Left ventricle myocardium superior (tissue), 1 donor: ENCODE data around the gene OR56A1. TPM values are rescaled to one million over a fixed set of nuclear protein-coding genes. Genes with fewer than 3 reads are reported as not detected.

Experiments
- ATAC-seq: fragments of 200-7000 bp; cut with Tn5 transposase; one replicate; pipeline ENCODE4 v1.9.1; 2020; ENCODE audit warnings: mild to moderate bottlenecking, moderate library complexity
- DNase-seq: peaks from one replicate; pipeline ENCODE4 v3.0.0-alpha.2; 2020
- intact Hi-C: fragments of 100-400 bp; cut with micrococcal nuclease; formaldehyde crosslinking; loops from one replicate; pipeline ENCODE4 v1.11.0; 2022
- total RNA-seq: library from RNA; stranded (reverse); fragmentation: NEBNext Ultra II Directional; extraction: Animal tissue kit (Norgen Biotek cat#: 25700); gene quantifications from one replicate; pipeline ENCODE4 v1.2.1, GENCODE V29; 2021
- donor health status: DM: no; HTN: yes; CAD: no; lungs with severe emphysema.

The OR56A1 gene
- total RNA-seq, 1 donor from 2014 or later: not detected

GRCh38 chr11:5992604-5993251, 37.8 kb downstream of the OR56A1 start:
- intact Hi-C loops: no loop called here
- ATAC-seq: no peak
- DNase-seq: no peak

- ATAC-seq (no peak), DNase-seq (no peak)
- intact Hi-C loops: no loop called here
These were observed 38.4 kb downstream of the OR56A1 start for GRCh38 chr11:5992150-5992549.

DNA sequence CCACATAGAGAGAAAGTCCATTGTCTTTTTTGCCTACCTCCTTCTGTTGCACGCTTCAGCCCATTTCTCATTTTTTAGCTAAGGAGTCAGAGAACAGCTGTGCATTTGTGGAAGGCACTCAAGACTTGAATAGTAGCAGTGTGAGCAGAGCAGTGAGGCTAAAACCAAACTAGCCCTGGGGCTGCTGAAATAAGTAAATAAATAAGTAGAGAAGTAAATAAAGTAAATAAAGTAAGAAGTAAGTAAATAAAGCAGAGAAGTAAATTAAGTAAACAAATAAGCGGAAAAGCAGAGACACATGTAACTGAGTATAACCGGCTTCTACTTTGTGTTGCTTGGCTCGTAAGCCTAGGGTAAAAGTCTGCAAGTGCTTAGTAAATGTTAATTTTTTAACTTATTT, 41.4 kb downstream of the OR56A1 start:
- intact Hi-C loops: no loop called here
- ATAC-seq: no peak
- no peak for DNase-seq

- DNase-seq: no peak
- no peak for ATAC-seq
- intact Hi-C loops: no loop called here
These were observed 43.7 kb downstream of the OR56A1 start, which contains the start of gene OR52L1 for GRCh38 chr11:5986885-5987284. Gene OR52L1, minus strand, starts transcription at chr11:5986985. Its CDS starts 55 bp downstream, at chr11:5986930.

DNA sequence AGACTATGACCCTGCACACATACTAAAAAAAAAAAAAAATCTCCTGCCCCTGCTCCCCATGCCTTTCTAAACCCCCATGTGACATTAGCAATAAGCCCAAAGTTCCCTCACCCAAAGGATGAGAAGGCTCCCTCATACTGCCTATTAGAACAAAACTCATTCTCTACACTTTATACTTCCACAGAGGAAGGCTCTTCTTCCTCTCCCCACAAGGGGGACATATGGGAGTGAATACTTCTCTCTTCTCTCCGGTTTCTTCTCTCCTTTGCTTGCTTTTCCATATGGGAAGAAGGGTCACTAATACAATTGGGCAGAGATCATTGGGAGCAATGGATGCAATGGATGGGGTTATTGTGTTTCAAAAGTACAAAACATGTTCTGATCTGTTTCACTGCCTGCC, 47.1 kb downstream of the OR56A1 start:
- DNase-seq: no peak
- no peak for ATAC-seq
- intact Hi-C loops: no loop called here

DNA sequence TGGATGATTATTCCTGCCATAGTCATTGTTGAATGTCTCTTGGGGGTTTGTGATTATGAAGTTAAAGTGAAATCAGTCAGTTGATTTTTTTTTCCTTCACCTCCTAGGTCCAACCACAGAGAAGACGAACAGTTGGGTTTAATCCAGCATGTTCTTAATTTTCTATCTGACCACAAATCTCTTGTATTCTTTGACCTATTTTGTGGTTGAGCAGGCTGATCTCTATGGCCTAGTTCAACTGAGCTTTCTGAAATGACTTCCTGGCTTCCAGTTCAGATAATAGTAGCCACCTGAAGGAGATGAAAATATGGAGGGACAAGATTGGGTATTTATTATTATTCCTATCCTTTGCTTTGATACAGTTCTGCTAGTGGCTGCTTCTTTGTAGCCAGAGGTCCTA, 57.0 kb downstream of the OR56A1 start:
- intact Hi-C loops: no loop called here
- DNase-seq (no peak), ATAC-seq (no peak)

Other genes starting within 250 kb of the OR56A1 start
- not detected for gene OR52N5, start 247.4 kb downstream of the OR56A1 start, total RNA-seq
- not detected for gene OR52N1, start 239.5 kb downstream of the OR56A1 start, total RNA-seq
- gene OR52N2, start 221.8 kb downstream of the OR56A1 start, total RNA-seq: not detected
- gene OR52E6, start 188.9 kb downstream of the OR56A1 start, total RNA-seq: not detected
- not detected for gene OR52E8, start 173.1 kb downstream of the OR56A1 start, total RNA-seq
- not detected for gene OR52E4, start 150.1 kb downstream of the OR56A1 start, total RNA-seq
- not detected for gene OR52E5, start 137.6 kb downstream of the OR56A1 start, total RNA-seq
- not detected for gene OR56A3, start 88.5 kb downstream of the OR56A1 start, total RNA-seq
- not detected for gene OR56A5, start 62.3 kb downstream of the OR56A1 start, total RNA-seq
- not detected for gene OR52L1, start 43.8 kb downstream of the OR56A1 start, total RNA-seq
- not detected for gene OR56A4, start 23.8 kb downstream of the OR56A1 start, total RNA-seq
- gene OR56B4, start 76.9 kb upstream of the OR56A1 start, total RNA-seq: not detected
- not detected for gene OR52B2, start 139.6 kb upstream of the OR56A1 start, total RNA-seq
- gene OR52W1, start 168.5 kb upstream of the OR56A1 start, total RNA-seq: not detected
- gene C11orf42, start 174.8 kb upstream of the OR56A1 start, total RNA-seq: not detected
- gene FHIP1B, start 203.9 kb upstream of the OR56A1 start, total RNA-seq: 16.3 TPM
- not detected for gene CNGA4, start 208.3 kb upstream of the OR56A1 start, total RNA-seq
- gene CCKBR, start 229.1 kb upstream of the OR56A1 start, total RNA-seq: not detected